Activated naive CD4-positive, alpha-beta T cell treated with anti-CD3 and anti-CD28 coated beads, Interleukin-2, amount 10 ng/mL, durations not matched to agents 7 days and 5 days (primary cell): ENCODE data around the gene NKAIN2.

ENCODE experiments used
- CTCF ChIA-PET: fragments of 350-600 bp; sonication (Branson Sonifier 250); formaldehyde crosslinking; loops from one replicate; lab custom pipeline; 2021; ENCODE audit warnings: antibody characterized with exemption; lab: Charles Lee
- DNase-seq: peaks from one replicate; pipeline ENCODE4 v3.0.0-alpha.2; 2020
- H3K27ac Mint-ChIP-seq: one replicate; pipeline ENCODE4 v1.8.0; 2021; ENCODE audit warnings: mild to moderate bottlenecking, moderate library complexity, mixed read lengths
- H3K27me3 Mint-ChIP-seq: one replicate; pipeline ENCODE4 v1.8.0; 2021; ENCODE audit warnings: mild to moderate bottlenecking, mixed read lengths
- H3K36me3 Mint-ChIP-seq: one replicate; pipeline ENCODE4 v1.8.0; 2021; ENCODE audit warnings: mixed read lengths
- H3K4me1 Mint-ChIP-seq: one replicate; pipeline ENCODE4 v1.8.0; 2021; ENCODE audit warnings: mixed read lengths
- H3K4me3 Mint-ChIP-seq: one replicate; pipeline ENCODE4 v1.8.0; 2021; ENCODE audit warnings: mild to moderate bottlenecking, moderate library complexity, mixed read lengths
- H3K9me3 Mint-ChIP-seq: one replicate; pipeline ENCODE4 v1.8.0; 2021; ENCODE audit warnings: mixed read lengths

NKAIN2 gene

DNA sequence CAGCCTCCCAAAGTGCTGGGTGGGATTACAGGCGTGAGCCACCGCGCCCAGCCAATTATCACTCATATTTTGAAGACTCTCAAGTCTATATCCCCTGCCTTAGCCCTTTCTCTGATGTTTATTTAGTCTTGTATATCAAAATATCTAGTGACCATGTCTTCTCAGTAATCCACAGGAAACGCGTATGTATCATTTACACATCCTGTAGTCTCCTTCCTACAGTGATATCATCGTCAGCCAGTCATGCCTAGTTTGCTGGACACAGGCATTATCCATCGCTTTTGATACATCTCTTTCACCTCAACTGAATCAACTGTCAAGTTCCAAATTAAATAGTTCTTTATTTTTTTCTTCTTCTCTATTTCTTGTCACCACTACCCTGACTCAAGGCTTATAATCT lies 223.7 kb downstream of the NKAIN2 start:
- no peaks in the 10 kb centered on the region for H3K36me3 Mint-ChIP-seq
- no peak overlapping the region for H3K4me3 Mint-ChIP-seq
- DNase-seq, result no peak
- CTCF ChIA-PET, result no interaction called here
- no peaks in the 10 kb centered on the region for H3K27me3 Mint-ChIP-seq
- no peaks in the 10 kb centered on the region for H3K9me3 Mint-ChIP-seq
- no peak overlapping the region for H3K27ac Mint-ChIP-seq
- H3K4me1 Mint-ChIP-seq, result no peaks in the 10 kb centered on the region

DNA sequence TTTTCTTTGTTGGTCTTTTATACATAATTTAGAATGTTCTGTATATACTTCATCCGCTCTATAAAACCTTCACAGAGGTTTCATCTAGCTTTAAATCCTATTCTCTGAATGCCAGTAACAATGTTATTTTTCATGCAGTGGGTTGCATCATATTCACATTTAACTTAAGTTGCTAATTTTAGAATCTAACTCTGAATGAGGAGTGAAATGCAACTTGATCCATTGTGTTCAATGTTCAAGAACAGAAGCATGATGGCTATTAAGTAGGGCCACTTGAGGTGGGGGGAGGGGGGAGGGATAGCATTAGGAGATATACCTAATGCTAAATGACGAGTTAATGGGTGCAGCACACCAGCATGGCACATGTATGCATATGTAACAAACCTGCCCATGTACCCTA lies 224.5 kb downstream of the NKAIN2 start:
- Mint-ChIP-seq H3K27me3 (no peaks in the 10 kb centered on the region), H3K4me3 (no peak overlapping the region), H3K27ac (no peak overlapping the region), H3K9me3 (no peaks in the 10 kb centered on the region), H3K4me1 (no peaks in the 10 kb centered on the region), H3K36me3 (no peaks in the 10 kb centered on the region)
- no peak for DNase-seq
- CTCF ChIA-PET, result no interaction called here

GRCh38 chr6:124029567-124029966 lies 225.9 kb downstream of the NKAIN2 start:
- Mint-ChIP-seq H3K36me3 (no peaks in the 10 kb centered on the region), H3K4me1 (no peaks in the 10 kb centered on the region), H3K4me3 (no peak overlapping the region), H3K27me3 (no peaks in the 10 kb centered on the region), H3K27ac (no peak overlapping the region), H3K9me3 (no peaks in the 10 kb centered on the region)
- CTCF ChIA-PET, result no interaction called here
- no peak for DNase-seq

DNA sequence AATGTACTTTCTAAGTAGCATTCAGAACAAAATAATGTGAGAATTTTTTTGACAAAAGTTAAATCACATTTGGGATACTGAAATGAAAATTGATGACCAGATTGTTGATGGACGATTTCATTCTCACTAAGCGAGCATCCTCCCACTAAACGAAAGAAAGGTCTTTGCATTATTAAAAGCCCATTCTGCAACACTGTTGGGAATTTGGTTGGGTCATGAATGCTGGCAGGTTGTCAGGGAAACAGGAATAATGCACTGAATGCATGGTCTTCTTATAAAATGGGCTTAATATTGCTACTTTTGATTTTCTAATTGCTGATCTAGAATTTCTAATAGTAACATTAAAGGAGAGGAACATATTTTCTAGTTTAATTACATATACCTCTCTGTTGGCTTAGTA lies 229.8 kb downstream of the NKAIN2 start:
- no peak for DNase-seq
- Mint-ChIP-seq H3K27ac (no peak overlapping the region), H3K36me3 (no peaks in the 10 kb centered on the region), H3K27me3 (no peaks in the 10 kb centered on the region), H3K4me1 (no peaks in the 10 kb centered on the region), H3K4me3 (no peak overlapping the region), H3K9me3 (no peaks in the 10 kb centered on the region)
- CTCF ChIA-PET, result no interaction called here

DNA sequence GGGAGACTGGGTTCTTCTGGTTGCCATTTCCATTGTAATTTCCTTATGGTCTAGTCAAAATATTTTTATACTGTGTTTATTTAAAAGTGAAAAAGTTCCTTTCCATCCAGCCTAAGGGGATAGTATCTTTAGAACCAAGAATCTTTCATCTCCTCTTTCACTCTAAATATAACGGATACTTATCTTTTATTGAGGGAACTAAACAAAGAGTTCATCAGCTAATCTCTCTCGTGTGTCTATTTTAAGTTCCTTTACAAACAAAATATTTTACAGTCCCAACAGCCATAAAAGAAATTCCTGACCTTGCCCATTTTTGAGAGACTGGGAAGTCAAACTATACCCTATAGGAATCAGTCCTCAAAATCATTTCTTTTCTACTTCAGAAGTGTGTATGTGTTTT lies 232.7 kb downstream of the NKAIN2 start:
- Mint-ChIP-seq H3K9me3 (no peaks in the 10 kb centered on the region), H3K27me3 (no peaks in the 10 kb centered on the region), H3K27ac (no peak overlapping the region), H3K4me1 (no peaks in the 10 kb centered on the region), H3K36me3 (no peaks in the 10 kb centered on the region), H3K4me3 (no peak overlapping the region)
- no peak for DNase-seq
- CTCF ChIA-PET, result no interaction called here

GRCh38 chr6:124040655-124041054 lies 237.0 kb downstream of the NKAIN2 start:
- no peak overlapping the region for H3K4me3 Mint-ChIP-seq
- H3K27me3 Mint-ChIP-seq, result no peaks in the 10 kb centered on the region
- H3K27ac Mint-ChIP-seq, result no peak overlapping the region
- no peaks in the 10 kb centered on the region for H3K9me3 Mint-ChIP-seq
- CTCF ChIA-PET, result no interaction called here
- H3K4me1 Mint-ChIP-seq, result no peaks in the 10 kb centered on the region
- H3K36me3 Mint-ChIP-seq, result no peaks in the 10 kb centered on the region
- DNase-seq, result no peak

DNA sequence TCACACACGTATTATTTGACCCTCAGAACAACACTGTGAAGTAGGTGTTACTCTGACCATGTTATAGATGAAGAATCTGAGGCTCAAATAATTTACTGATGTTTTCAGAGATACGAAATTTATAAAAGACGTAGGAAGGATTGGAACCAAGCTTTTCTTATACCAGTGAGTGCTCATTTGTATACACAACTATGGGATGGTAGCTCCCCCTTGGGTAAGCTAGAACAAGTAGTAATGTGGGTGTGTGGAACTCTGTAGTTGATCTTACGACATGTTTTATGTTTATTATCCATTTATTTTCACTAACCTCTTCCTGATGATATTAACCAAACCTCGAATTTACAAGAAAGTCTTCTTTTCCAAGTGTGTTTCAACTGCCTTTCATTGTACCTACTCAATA lies 248.5 kb downstream of the NKAIN2 start:
- no peaks in the 10 kb centered on the region for H3K9me3 Mint-ChIP-seq
- no peak overlapping the region for H3K27ac Mint-ChIP-seq
- no peaks in the 10 kb centered on the region for H3K36me3 Mint-ChIP-seq
- H3K4me1 Mint-ChIP-seq, result no peaks in the 10 kb centered on the region
- no peak overlapping the region for H3K4me3 Mint-ChIP-seq
- CTCF ChIA-PET, result no interaction called here
- H3K27me3 Mint-ChIP-seq, result no peaks in the 10 kb centered on the region
- no peak for DNase-seq

GRCh38 chr6:124053315-124053714 lies 249.7 kb downstream of the NKAIN2 start:
- Mint-ChIP-seq H3K27me3 (no peaks in the 10 kb centered on the region), H3K27ac (no peak overlapping the region), H3K4me1 (no peaks in the 10 kb centered on the region), H3K4me3 (no peak overlapping the region), H3K36me3 (no peaks in the 10 kb centered on the region), H3K9me3 (no peaks in the 10 kb centered on the region)
- CTCF ChIA-PET, result no interaction called here
- DNase-seq, result no peak

GRCh38 chr6:124054034-124054433 lies 250.4 kb downstream of the NKAIN2 start:
- Mint-ChIP-seq H3K4me1 (no peaks in the 10 kb centered on the region), H3K27ac (no peak overlapping the region), H3K4me3 (no peak overlapping the region), H3K27me3 (no peaks in the 10 kb centered on the region), H3K9me3 (no peaks in the 10 kb centered on the region), H3K36me3 (no peaks in the 10 kb centered on the region)
- CTCF ChIA-PET, result no interaction called here
- DNase-seq, result no peak

- no peaks in the 10 kb centered on the region for H3K4me1 Mint-ChIP-seq
- H3K4me3 Mint-ChIP-seq, result no peak overlapping the region
- no peaks in the 10 kb centered on the region for H3K36me3 Mint-ChIP-seq
- DNase-seq, result no peak
- H3K9me3 Mint-ChIP-seq, result no peaks in the 10 kb centered on the region
- CTCF ChIA-PET, result no interaction called here
- H3K27me3 Mint-ChIP-seq, result no peaks in the 10 kb centered on the region
- H3K27ac Mint-ChIP-seq, result no peak overlapping the region
These were observed 251.7 kb downstream of the NKAIN2 start for GRCh38 chr6:124055395-124055794.

DNA sequence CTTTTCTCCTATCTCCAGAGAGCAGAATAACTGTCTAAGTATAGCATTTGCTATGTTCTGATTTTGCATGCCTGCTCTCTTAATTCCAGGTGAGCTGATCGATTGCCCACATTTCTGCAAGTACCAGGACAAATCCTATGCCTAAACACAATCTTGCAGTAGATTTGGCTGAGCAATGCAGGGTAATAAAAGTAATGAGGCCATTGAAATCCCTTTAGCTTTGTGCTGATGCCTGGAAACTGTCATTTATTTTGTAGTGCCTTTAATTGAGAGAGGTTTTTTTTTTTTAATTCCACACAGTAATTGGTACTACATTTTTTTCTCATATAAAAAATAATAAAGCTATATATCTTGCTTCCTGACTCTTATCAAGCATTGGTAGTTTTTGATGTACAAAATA lies 252.3 kb downstream of the NKAIN2 start:
- DNase-seq, result no peak
- H3K27me3 Mint-ChIP-seq, result no peaks in the 10 kb centered on the region
- CTCF ChIA-PET, result no interaction called here
- H3K36me3 Mint-ChIP-seq, result no peaks in the 10 kb centered on the region
- no peaks in the 10 kb centered on the region for H3K4me1 Mint-ChIP-seq
- H3K9me3 Mint-ChIP-seq, result no peaks in the 10 kb centered on the region
- H3K4me3 Mint-ChIP-seq, result no peak overlapping the region
- H3K27ac Mint-ChIP-seq, result no peak overlapping the region

GRCh38 chr6:124056407-124057334 lies 253.0 kb downstream of the NKAIN2 start:
- DNase-seq, result no peak
- H3K9me3 Mint-ChIP-seq, result no peaks in the 10 kb centered on the region
- CTCF ChIA-PET, result no interaction called here
- no peak overlapping the region for H3K27ac Mint-ChIP-seq
- no peaks in the 10 kb centered on the region for H3K36me3 Mint-ChIP-seq
- H3K4me1 Mint-ChIP-seq, result no peaks in the 10 kb centered on the region
- H3K4me3 Mint-ChIP-seq, result no peak overlapping the region
- H3K27me3 Mint-ChIP-seq, result no peaks in the 10 kb centered on the region

- Mint-ChIP-seq H3K27ac (no peak overlapping the region), H3K36me3 (no peaks in the 10 kb centered on the region), H3K4me3 (no peak overlapping the region), H3K9me3 (no peaks in the 10 kb centered on the region), H3K27me3 (no peaks in the 10 kb centered on the region), H3K4me1 (no peaks in the 10 kb centered on the region)
- CTCF ChIA-PET, result no interaction called here
- no peak for DNase-seq
These were observed 253.8 kb downstream of the NKAIN2 start for GRCh38 chr6:124057461-124057860.

DNA sequence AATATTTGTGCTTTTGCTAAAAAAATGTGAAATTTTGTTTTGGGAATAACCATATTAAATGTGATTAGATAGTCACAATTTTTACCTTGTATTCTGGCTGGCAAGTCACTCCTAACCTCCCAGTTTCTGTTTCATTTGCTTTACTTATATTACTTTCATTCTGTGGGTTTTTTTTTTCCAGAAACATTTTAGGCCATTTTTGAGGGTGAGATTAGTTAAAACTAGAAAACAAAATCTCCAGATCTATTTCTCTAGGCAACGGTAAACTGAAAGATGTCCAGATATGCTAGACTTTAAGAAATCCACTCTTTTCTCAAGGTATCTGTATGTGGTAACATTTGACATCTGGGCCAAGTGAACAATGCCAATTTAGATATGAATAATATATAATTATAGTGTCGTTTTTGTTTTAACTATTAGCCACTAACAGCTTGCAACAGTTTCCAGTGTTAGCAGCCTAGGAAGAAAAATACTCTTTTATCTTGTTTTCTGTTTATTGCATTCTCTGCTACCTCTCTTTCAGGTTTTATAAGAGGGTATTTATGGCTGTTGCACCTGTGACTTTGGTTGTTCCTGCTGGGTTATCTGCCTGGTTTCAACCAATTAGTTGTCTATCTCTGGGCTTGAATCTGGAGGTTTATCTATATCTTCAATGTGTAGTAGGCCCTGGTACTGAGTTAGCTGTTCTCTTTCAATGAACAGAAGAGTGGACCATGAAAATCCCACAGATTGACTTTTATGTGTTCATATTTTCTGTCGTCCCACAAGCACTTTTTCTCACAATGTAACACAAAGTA lies 260.9 kb downstream of the NKAIN2 start:
- Mint-ChIP-seq H3K36me3 (no peaks in the 10 kb centered on the region), H3K4me1 (no peaks in the 10 kb centered on the region), H3K4me3 (no peak overlapping the region), H3K9me3 (no peaks in the 10 kb centered on the region), H3K27ac (no peak overlapping the region), H3K27me3 (no peaks in the 10 kb centered on the region)
- no peak for DNase-seq
- CTCF ChIA-PET, result no interaction called here

DNA sequence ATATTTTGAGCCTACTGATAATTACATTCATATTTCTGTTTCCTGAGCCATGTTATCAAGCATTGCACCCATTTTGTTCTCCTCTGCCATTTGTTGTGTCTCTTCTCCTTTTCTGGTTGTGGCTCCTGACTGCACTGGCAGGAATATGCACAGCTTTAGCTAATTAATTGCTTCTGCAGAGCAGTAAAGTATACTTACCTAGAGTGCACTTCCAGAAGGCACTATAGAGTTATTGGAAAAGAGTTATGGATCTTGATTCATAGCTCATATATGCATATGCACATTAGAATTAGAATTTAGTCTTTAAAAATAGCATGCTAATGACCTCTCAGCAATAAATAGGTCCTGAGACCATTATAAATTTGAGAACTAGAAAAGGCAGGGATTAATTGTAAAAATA lies 262.6 kb downstream of the NKAIN2 start:
- Mint-ChIP-seq H3K36me3 (no peaks in the 10 kb centered on the region), H3K27me3 (no peaks in the 10 kb centered on the region), H3K9me3 (peaks cover 2% of the 10 kb centered on the region), H3K27ac (no peak overlapping the region), H3K4me3 (no peak overlapping the region), H3K4me1 (no peaks in the 10 kb centered on the region)
- no peak for DNase-seq
- CTCF ChIA-PET, result no interaction called here
